HG03558 (cell line): Measurements from ENCODE around the gene STN1.

Experiments
- ATAC-seq: cut with Tn5 transposase; IDR thresholded peaks from one replicate; pipeline ENCODE4 v1.9.1; 2021; ENCODE audit warnings: moderate number of reproducible peaks; ENCODE audit not compliant: unreplicated experiment; ENCODE audit errors: extremely low read depth

STN1 gene

DNA sequence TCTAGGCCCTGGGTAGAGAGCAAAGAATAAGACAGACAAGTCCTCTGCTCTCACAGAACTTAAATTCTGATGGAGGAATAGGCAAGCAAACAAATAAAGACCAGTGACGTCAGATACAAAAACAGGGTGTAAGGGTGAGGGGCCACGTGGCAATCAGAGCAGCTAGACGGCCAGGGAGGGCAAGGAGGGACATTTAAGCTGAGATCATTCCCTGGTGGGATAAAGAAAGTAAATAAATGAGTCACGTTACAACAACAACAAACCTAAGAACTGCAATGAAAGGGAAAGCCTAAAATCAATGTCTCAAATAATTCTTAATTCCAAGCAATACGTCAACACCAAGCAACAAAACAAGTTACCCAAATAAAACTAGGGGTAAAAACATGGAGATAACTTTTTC, 21.8 kb downstream of the STN1 start:
- ATAC-seq, result no peak

- ATAC-seq, result no peak
Measured at GRCh38 chr10:103895411-103896186, 22.4 kb downstream of the STN1 start.

- no peak for ATAC-seq
Measured at GRCh38 chr10:103894441-103894864, 23.5 kb downstream of the STN1 start.

GRCh38 chr10:103893817-103894216, 24.2 kb downstream of the STN1 start:
- no peak for ATAC-seq

- ATAC-seq, result no peak
Measured at GRCh38 chr10:103892181-103892580, 25.8 kb downstream of the STN1 start.

- ATAC-seq, result no peak
Measured at GRCh38 chr10:103890688-103891087, 27.3 kb downstream of the STN1 start.

DNA sequence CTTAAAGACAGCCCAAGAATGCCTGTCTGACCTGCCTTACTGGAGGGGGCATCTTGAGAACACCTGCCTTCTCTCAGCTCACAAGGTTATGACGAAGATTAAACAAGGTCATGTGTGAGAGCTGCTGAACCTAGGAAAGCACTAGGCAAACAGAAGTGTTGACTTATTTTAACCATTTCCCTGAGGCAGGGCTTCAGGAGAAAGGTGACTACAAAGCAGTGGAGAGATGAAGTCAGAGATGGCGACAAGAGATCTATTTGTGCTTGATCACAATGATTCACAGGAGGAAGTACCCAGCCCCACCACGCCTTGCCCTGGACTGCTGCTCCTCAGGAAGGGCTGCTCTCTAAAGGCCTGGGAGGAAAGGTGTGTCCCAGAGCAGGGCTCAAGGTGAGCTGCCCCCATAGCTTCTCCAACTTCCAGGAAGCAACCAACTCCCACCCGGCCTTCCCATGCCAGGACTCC, 27.8 kb downstream of the STN1 start:
- no peak for ATAC-seq

- no peak for ATAC-seq
Measured at GRCh38 chr10:103889121-103889720, 28.8 kb downstream of the STN1 start.

- no peak for ATAC-seq
Measured at GRCh38 chr10:103888113-103888841, 29.7 kb downstream of the STN1 start.

DNA sequence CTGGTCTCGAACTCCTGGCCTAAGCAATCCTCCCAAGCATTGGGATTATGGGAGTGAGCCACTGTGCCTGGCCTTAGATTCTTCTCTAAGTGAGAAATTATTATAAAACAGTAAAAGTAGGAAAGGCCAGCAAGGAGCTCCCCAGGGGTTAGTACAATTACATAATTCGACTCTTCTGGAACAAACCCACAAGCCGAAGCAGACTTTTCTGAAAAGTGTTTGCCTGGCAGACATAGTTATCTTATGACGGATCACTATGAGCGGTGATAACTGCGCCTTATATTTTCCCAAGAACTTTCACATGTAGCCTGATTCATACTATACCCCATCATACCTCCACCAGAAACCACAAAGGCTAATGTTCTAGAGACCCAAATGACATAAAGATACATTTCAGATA, 32.4 kb downstream of the STN1 start:
- ATAC-seq, result no peak

DNA sequence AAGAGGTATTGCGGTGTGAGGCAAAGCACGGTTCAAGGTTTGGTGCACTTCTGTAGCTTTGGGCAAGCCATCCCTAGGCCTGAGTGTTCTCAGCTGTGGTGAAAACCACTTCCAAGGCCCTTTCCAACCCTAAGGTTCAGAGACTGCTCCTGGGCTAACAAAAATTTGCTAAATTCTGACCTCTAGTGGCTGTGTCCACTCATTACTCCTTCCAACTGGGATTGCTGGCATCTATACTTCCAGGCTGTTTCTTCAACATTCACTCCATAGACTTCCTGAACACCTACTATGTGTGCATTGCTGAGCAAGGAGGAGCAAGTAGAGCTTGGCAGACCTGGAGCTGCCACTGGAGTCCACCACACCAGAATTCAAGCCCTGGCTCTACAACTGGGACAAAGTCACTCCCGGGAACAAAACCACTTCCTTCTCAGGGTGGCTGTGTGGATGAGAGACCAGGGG, 33.3 kb downstream of the STN1 start:
- ATAC-seq, result no peak

- ATAC-seq, result no peak
Measured at GRCh38 chr10:103882285-103883007, 35.5 kb downstream of the STN1 start.

- ATAC-seq, result no peak
Measured at GRCh38 chr10:103881416-103882284, 36.3 kb downstream of the STN1 start.

GRCh38 chr10:103879831-103880230, 38.2 kb downstream of the STN1 start:
- no peak for ATAC-seq

GRCh38 chr10:103879409-103879808, 38.6 kb downstream of the STN1 start:
- ATAC-seq, result no peak

GRCh38 chr10:103877861-103878260, 40.1 kb downstream of the STN1 start:
- ATAC-seq, result no peak

GRCh38 chr10:103876155-103876554, 41.8 kb downstream of the STN1 start:
- no peak for ATAC-seq

DNA sequence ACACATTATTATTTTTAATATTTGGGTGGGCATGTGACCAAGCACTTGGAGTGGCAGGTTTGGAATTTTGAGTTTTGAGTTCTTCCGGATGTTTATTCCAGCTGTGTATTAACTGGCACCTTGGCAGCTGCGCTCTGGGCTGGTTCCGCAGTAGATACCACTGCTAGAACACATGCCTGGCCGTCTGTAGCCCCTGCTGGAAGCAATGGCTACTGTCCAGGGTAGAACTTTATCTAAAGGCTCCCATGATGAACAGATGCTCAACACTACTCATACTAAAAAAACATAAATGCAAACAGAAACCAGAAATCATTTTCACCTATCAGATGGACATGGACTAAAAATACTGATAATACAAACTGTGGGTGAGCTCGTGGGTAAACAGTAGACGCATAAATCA, 43.3 kb downstream of the STN1 start:
- no peak for ATAC-seq

DNA sequence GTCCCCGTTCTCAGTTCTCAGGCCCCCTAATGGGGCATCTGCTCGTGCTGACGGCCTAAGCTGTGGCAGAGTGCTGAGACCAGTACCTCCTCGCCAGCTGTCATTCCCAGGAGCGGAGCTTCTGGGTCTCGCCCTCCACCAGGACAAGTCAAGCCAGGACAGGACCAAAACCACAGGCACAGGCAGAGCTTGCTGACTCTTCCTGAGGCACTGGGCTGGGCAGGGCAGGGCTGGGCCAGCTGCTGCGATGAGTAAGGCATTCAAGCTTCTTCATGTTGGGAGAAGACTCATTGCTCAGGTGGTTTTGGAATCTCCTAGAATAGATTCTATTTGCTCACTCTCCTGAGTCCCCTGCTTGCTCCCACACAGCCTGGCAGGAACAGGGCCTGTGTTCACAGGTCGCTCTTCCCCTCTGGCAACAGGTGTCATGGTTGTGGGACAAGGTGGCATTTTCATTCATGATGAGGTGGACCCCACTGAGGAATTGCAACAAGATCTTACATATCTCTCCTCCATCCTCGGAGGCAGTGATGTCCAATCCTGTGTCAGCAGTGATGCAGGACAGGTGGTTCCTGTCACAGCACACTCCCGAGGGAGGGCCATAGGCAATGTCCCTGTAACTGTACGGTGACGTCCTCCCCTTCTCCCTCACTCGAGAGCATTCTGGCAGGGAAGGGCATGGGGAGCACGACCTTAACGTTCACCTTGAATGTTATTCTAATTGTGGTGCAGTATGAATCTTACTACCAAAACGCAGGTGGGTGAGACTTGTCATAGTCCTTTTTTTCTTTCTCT, 45.6 kb downstream of the STN1 start:
- no peak for ATAC-seq
